Right lobe of liver (tissue), 6 donors: ENCODE measurements around the gene KDM4B. TPM values are rescaled to one million over a fixed set of nuclear protein-coding genes. Genes with fewer than 3 reads are reported as not detected.

ENCODE experiments used
- ATAC-seq, 4 donors: fragments of 200-7000 bp; cut with Tn5 transposase; one replicate each; pipeline ENCODE4 v1.9.1; 2020; ENCODE audit warnings: mild to moderate bottlenecking in 4 of 4, moderate library complexity in 4 of 4
- DNase-seq, 3 donors: peaks; one replicate each; pipeline ENCODE4 v3.0.0-alpha.2; 2020
- H3K27ac ChIP-seq, 3 donors: fragments of 200-600 bp; one replicate each; pipeline ENCODE4 v1.8.0; 2022
- H3K27me3 ChIP-seq, 2 donors: fragments of 200-600 bp; one replicate each; pipeline ENCODE4 v1.8.0; 2022
- H3K36me3 ChIP-seq, 4 donors: fragments of 200-600 bp; sonication (generic) in 1 of 4; one replicate each; pipeline versions ENCODE4 v1.5.1 to v1.8.0; 2017 to 2022; ENCODE audit warnings: control low read depth in 1 of 4
- H3K4me1 ChIP-seq, 4 donors: fragments of 200-600 bp; sonication (generic) in 1 of 4; one replicate each; pipeline versions ENCODE4 v1.5.1 to v1.8.0; 2017 to 2022; ENCODE audit warnings: control low read depth in 1 of 4
- H3K4me3 ChIP-seq, 3 donors: fragments of 200-600 bp; one replicate each; pipeline ENCODE4 v1.8.0; 2022
- H3K9me3 ChIP-seq, 4 donors: fragments of 200-600 bp; sonication (generic) in 1 of 4; one replicate each; pipeline versions ENCODE4 v1.5.1 to v1.8.0; 2017 to 2022; ENCODE audit warnings: control low read depth in 1 of 4
- POLR2A ChIP-seq: fragments of 450-650 bp; IDR thresholded peaks from one replicate; pipeline ENCODE4 v1.6.1; 2017; ENCODE audit warnings: antibody characterized with exemption, mild to moderate bottlenecking
- WGBS: methylation state at CpG from one replicate; pipeline ENCODE4 v1.1.6; 2018; ENCODE audit warnings: low coverage, low lambda C conversion rate; ENCODE audit not compliant: insufficient coverage; ENCODE audit errors: missing lambda C conversion rate; 5-methylcytosine and 5-hydroxymethylcytosine counted together
- intact Hi-C, 2 donors: fragments of 100-400 bp; cut with DNase I; formaldehyde crosslinking; loops; one replicate each; pipeline versions ENCODE4 v1.11.2 to v1.14.1; 2022
- total RNA-seq, 6 experiments: library from RNA; depleted of rRNA in 2 of 6; stranded (reverse); fragments of >200 nt in 2 of 6; fragmentation: NEBNext Ultra II Directional in 3 of 6; extraction: Animal tissue kit (Norgen Biotek cat#: 25700) in 3 of 6; gene quantifications; one replicate each; pipeline versions ENCODE4 v1.1.0 to v1.2.4, GENCODE V29; 2016 to 2023
- TF ChIP-seq, protein P1 (sequence below), 4 donors: fragments of 200-600 bp in 3 of 4; fragments of 450-650 bp in 1 of 4; IDR thresholded peaks; one replicate each; pipeline versions ENCODE4 v1.5.1 to v1.8.0; 2016 to 2022; ENCODE audit warnings: antibody characterized with exemption in 4 of 4, mild to moderate bottlenecking in 2 of 4
- donor health status: DM: no; HTN: yes; CAD: no.
- donor health status: DM: no; HTN: no; CAD: no.
- donor health status: DM: no; HTN: no; CAD: no.
- donor health status: DM: no; HTN: yes; CAD: no.
- donor health status: DM: no; HTN: yes; CAD: no.

KDM4B gene
- total RNA-seq, 6 experiments from 2014 or later = 14.2 to 36.9 (median 29.1) TPM

- DNase-seq (no peak), ATAC-seq (no peak)
- Histone ChIP-seq H3K27me3 (no peaks in the 10 kb centered on the region), H3K36me3 (peaks cover 0 to 9% (median 2%) of the 10 kb centered on the region in 4 donors), H3K27ac (no peak overlapping the region), H3K4me1 (no peaks in the 10 kb centered on the region), H3K9me3 (peaks cover 0 to 4% (median 0%) of the 10 kb centered on the region in 4 donors), H3K4me3 (no peak overlapping the region)
- WGBS = 83% methylated on average over 5 of the region's 31 CpGs
- no peak for TF ChIP-seq POLR2A
- TF ChIP-seq, protein P1, sequence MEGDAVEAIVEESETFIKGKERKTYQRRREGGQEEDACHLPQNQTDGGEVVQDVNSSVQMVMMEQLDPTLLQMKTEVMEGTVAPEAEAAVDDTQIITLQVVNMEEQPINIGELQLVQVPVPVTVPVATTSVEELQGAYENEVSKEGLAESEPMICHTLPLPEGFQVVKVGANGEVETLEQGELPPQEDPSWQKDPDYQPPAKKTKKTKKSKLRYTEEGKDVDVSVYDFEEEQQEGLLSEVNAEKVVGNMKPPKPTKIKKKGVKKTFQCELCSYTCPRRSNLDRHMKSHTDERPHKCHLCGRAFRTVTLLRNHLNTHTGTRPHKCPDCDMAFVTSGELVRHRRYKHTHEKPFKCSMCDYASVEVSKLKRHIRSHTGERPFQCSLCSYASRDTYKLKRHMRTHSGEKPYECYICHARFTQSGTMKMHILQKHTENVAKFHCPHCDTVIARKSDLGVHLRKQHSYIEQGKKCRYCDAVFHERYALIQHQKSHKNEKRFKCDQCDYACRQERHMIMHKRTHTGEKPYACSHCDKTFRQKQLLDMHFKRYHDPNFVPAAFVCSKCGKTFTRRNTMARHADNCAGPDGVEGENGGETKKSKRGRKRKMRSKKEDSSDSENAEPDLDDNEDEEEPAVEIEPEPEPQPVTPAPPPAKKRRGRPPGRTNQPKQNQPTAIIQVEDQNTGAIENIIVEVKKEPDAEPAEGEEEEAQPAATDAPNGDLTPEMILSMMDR (IDR thresholded peaks at IDR 0.05) = no peak
- intact Hi-C loops = no loop called here
Measured at GRCh38 chr19:5094768-5095567, 126.1 kb downstream of the KDM4B start.

GRCh38 chr19:5095568-5095850 is 126.6 kb downstream of the KDM4B start:
- ATAC-seq = peak in 1 of 4 donors; percentile 8
- Histone ChIP-seq H3K4me3 (no peak overlapping the region), H3K9me3 (peaks cover 0 to 5% (median 0%) of the 10 kb centered on the region in 4 donors), H3K27ac (no peak overlapping the region), H3K4me1 (no peaks in the 10 kb centered on the region), H3K36me3 (peaks cover 0 to 9% (median 2%) of the 10 kb centered on the region in 4 donors), H3K27me3 (no peaks in the 10 kb centered on the region)
- WGBS = 38% methylated on average over 1 of the region's 7 CpGs
- intact Hi-C loops = no loop called here
- no peak for TF ChIP-seq POLR2A
- TF ChIP-seq, protein P1 (IDR thresholded peaks at IDR 0.05) = no peak
- no peak for DNase-seq

DNA sequence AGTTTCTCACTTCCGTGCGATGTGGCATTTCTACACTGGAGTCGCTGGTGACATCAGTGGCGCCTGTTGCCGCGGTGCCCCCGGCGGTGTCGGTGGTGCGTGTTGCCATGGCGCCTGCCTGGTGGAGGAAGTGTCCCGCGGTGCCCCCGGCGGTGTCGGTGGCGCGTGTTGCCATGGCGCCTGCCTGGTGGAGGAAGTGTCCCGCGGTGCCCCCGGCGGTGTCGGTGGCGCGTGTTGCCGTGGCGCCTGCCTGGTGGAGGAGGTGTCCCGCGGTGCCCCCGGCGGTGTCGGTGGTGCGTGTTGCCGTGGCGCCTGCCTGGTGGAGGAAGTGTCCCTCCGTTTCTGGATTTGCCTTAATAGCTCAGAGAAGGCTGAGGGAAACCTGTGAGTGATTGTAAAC is 127.6 kb downstream of the KDM4B start:
- intact Hi-C loops = no loop called here
- peaks cover 0 to 9% (median 2%) of the 10 kb centered on the region in 4 donors for H3K36me3 ChIP-seq
- H3K27ac ChIP-seq = no peak overlapping the region
- ATAC-seq (no peak), DNase-seq (no peak)
- H3K4me3 ChIP-seq = no peak overlapping the region
- no peak for TF ChIP-seq POLR2A
- TF ChIP-seq, protein P1 (IDR thresholded peaks at IDR 0.05) = no peak
- no peaks in the 10 kb centered on the region for H3K4me1 ChIP-seq
- no peaks in the 10 kb centered on the region for H3K27me3 ChIP-seq
- H3K9me3 ChIP-seq = peaks cover 0 to 5% (median 0%) of the 10 kb centered on the region in 4 donors
- WGBS = 93% methylated on average over 12 of the region's 37 CpGs

GRCh38 chr19:5097331-5097930 is 128.5 kb downstream of the KDM4B start:
- H3K27me3 ChIP-seq = no peaks in the 10 kb centered on the region
- TF ChIP-seq, protein P1 (IDR thresholded peaks at IDR 0.05) = no peak
- TF ChIP-seq POLR2A = no peak
- no peaks in the 10 kb centered on the region for H3K4me1 ChIP-seq
- peaks cover 0 to 9% (median 2%) of the 10 kb centered on the region in 4 donors for H3K36me3 ChIP-seq
- intact Hi-C loops = no loop called here
- H3K9me3 ChIP-seq = peaks cover 0 to 5% (median 0%) of the 10 kb centered on the region in 4 donors
- DNase-seq = no peak
- 89% methylated on average over 12 of the region's 16 CpGs for WGBS
- H3K4me3 ChIP-seq = no peak overlapping the region
- ATAC-seq = no peak
- no peak overlapping the region for H3K27ac ChIP-seq
